WTC11 (cell line): Measurements from ENCODE around the gene PNO1. TPM values are rescaled to one million over a fixed set of nuclear protein-coding genes. Genes with fewer than 3 reads are reported as not detected.

ENCODE experiments used
- ATAC-seq: fragments of 200-7000 bp; cut with Tn5 transposase; 2 replicates; pipeline ENCODE4 v1.10.0; 2021; ENCODE audit warnings: mild to moderate bottlenecking, moderate library complexity
- CTCF ChIA-PET: fragments of 300-600 bp; sonication (Branson Sonifier 250); formaldehyde crosslinking; loops from one replicate; lab custom pipeline; 2021; ENCODE audit warnings: antibody characterized with exemption; lab: Charles Lee
- POLR2A ChIA-PET: fragments of 350-600 bp; sonication (Branson Sonifier 250); formaldehyde crosslinking; loops from one replicate; lab custom pipeline; 2021; ENCODE audit warnings: antibody characterized with exemption; lab: Charles Lee
- DNase-seq: peaks from one replicate; pipeline ENCODE4 v3.0.0; 2021; ENCODE audit warnings: low spot score
- H3K27ac Mint-ChIP-seq: 2 replicates; pipeline ENCODE4 v1.8.0; 2021; ENCODE audit warnings: mixed read lengths
- H3K27me3 Mint-ChIP-seq: 2 replicates; pipeline ENCODE4 v1.8.0; 2021; ENCODE audit warnings: low read depth, mild to moderate bottlenecking, moderate library complexity, mixed read lengths
- H3K36me3 Mint-ChIP-seq: 2 replicates; pipeline ENCODE4 v1.8.0; 2021; ENCODE audit warnings: mixed read lengths
- H3K4me1 Mint-ChIP-seq: 2 replicates; pipeline ENCODE4 v1.8.0; 2022; ENCODE audit warnings: mixed read lengths
- H3K4me3 Mint-ChIP-seq: 2 replicates; pipeline ENCODE4 v1.8.0; 2021; ENCODE audit warnings: mild to moderate bottlenecking, moderate library complexity, mixed read lengths
- H3K9me3 Mint-ChIP-seq: 2 replicates; pipeline ENCODE4 v1.8.0; 2021; ENCODE audit warnings: mixed read lengths
- GRHL2 ChIP-seq: fragments of 250-450 bp; sonication (Bioruptor Pico); IDR thresholded peaks from 2 replicates; pipeline ENCODE4 v1.8.0; 2022; ENCODE audit warnings: mild to moderate bottlenecking, moderate library complexity; ENCODE audit not compliant: insufficient replicate concordance, severe bottlenecking
- NFE2L1 ChIP-seq: sonication (generic); formaldehyde crosslinking; IDR thresholded peaks from 2 replicates; pipeline ENCODE4 v1.8.1; 2023; ENCODE audit warnings: missing genetic modification reagents
- NR1H2 ChIP-seq: sonication (generic); formaldehyde crosslinking; IDR thresholded peaks from 2 replicates; pipeline ENCODE4 v1.9.0; 2021; ENCODE audit warnings: mild to moderate bottlenecking, moderate library complexity, missing genetic modification reagents
- RELA ChIP-seq: sonication (generic); formaldehyde crosslinking; IDR thresholded peaks from 2 replicates; pipeline ENCODE4 v1.8.1; 2022; ENCODE audit warnings: missing genetic modification reagents, mild to moderate bottlenecking, borderline replicate concordance
- ZNF121 ChIP-seq: sonication (generic); formaldehyde crosslinking; IDR thresholded peaks from 2 replicates; pipeline ENCODE4 v1.8.0; 2023; ENCODE audit warnings: missing genetic modification reagents
- ZNF232 ChIP-seq: sonication (generic); formaldehyde crosslinking; IDR thresholded peaks from 2 replicates; pipeline ENCODE4 v1.8.0; 2022; ENCODE audit warnings: mild to moderate bottlenecking, missing genetic modification reagents
- ZNF317 ChIP-seq: sonication (generic); formaldehyde crosslinking; IDR thresholded peaks from 2 replicates; pipeline ENCODE4 v1.8.1; 2023; ENCODE audit warnings: low read depth, mild to moderate bottlenecking, moderate library complexity, missing genetic modification reagents, borderline replicate concordance
- total RNA-seq: library from RNA; stranded (reverse); gene quantifications from 3 replicates; pipeline ENCODE4 v1.2.3, GENCODE V29; 2021
- TF ChIP-seq, protein P1 (sequence below): sonication (generic); formaldehyde crosslinking; IDR thresholded peaks from 2 replicates; pipeline ENCODE4 v1.8.0; 2022; ENCODE audit warnings: missing genetic modification reagents
- TF ChIP-seq, protein P2 (sequence below): sonication (generic); formaldehyde crosslinking; IDR thresholded peaks from 2 replicates; pipeline ENCODE4 v1.8.1; 2023; ENCODE audit warnings: mild to moderate bottlenecking, moderate library complexity, missing genetic modification reagents
- TF ChIP-seq, protein P3 (sequence below): fragments of 200-600 bp; IDR thresholded peaks from 2 replicates; pipeline ENCODE4 v1.8.0; 2022; ENCODE audit warnings: antibody characterized with exemption
- TF ChIP-seq, protein P4 (sequence below): sonication (generic); formaldehyde crosslinking; IDR thresholded peaks from 2 replicates; pipeline ENCODE4 v1.8.1; 2023; ENCODE audit warnings: mild to moderate bottlenecking, missing genetic modification reagents, moderate library complexity
- TF ChIP-seq, protein P5 (sequence below): sonication (generic); formaldehyde crosslinking; IDR thresholded peaks from 2 replicates; pipeline ENCODE4 v1.8.0; 2023; ENCODE audit warnings: missing genetic modification reagents, mild to moderate bottlenecking, borderline replicate concordance
- TF ChIP-seq, protein P6 (sequence below): sonication (generic); formaldehyde crosslinking; IDR thresholded peaks from 2 replicates; pipeline ENCODE4 v1.8.0; 2022; ENCODE audit warnings: mild to moderate bottlenecking, missing genetic modification reagents
- TF ChIP-seq, protein P7 (sequence below): fragments of 250-450 bp; sonication (Bioruptor Pico); IDR thresholded peaks from 2 replicates; pipeline ENCODE4 v2.1.2; 2022; ENCODE audit warnings: mild to moderate bottlenecking, moderate library complexity

Gene PNO1
- total RNA-seq, 1 experiment from 2014 or later, result 24.0 TPM

DNA sequence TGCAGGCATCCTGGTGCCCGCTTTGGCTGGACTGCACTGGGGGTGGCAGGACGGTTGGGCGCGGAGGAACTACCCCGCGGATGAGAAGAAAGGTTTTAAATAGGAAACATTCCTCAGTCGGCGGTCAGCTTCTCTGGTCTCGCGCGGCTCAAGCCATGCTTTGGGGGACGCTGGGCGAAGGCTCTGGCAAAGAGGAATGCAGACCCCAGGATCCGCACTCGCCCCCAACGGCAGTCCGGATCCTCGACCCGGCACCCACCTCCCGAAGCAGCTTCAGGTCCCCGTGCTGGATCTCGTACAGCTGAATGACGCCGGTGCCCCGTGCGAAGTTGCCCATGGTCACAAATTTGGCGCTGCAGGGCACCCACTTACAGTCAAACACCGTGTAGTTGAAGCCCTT is 686 bp upstream of the PNO1 start:
- ATAC-seq (peak; percentile 49), DNase-seq (peak; percentile 57)
- Mint-ChIP-seq H3K4me3 (peak overlapping the region; percentile 96), H3K36me3 (peaks cover 23% of the 10 kb centered on the region), H3K4me1 (peaks cover 17% of the 10 kb centered on the region), H3K27ac (peak overlapping the region; percentile 100), H3K27me3 (no peaks in the 10 kb centered on the region), H3K9me3 (no peaks in the 10 kb centered on the region)
- TF ChIP-seq ZNF317 (CRISPR knock-in tag) (no peak), NR1H2 (CRISPR knock-in tag) (no peak), ZNF232 (0 out of 2 replicates have a peak, but pooled peaks have one; percentile 57)
- TF ChIP-seq, protein P1, sequence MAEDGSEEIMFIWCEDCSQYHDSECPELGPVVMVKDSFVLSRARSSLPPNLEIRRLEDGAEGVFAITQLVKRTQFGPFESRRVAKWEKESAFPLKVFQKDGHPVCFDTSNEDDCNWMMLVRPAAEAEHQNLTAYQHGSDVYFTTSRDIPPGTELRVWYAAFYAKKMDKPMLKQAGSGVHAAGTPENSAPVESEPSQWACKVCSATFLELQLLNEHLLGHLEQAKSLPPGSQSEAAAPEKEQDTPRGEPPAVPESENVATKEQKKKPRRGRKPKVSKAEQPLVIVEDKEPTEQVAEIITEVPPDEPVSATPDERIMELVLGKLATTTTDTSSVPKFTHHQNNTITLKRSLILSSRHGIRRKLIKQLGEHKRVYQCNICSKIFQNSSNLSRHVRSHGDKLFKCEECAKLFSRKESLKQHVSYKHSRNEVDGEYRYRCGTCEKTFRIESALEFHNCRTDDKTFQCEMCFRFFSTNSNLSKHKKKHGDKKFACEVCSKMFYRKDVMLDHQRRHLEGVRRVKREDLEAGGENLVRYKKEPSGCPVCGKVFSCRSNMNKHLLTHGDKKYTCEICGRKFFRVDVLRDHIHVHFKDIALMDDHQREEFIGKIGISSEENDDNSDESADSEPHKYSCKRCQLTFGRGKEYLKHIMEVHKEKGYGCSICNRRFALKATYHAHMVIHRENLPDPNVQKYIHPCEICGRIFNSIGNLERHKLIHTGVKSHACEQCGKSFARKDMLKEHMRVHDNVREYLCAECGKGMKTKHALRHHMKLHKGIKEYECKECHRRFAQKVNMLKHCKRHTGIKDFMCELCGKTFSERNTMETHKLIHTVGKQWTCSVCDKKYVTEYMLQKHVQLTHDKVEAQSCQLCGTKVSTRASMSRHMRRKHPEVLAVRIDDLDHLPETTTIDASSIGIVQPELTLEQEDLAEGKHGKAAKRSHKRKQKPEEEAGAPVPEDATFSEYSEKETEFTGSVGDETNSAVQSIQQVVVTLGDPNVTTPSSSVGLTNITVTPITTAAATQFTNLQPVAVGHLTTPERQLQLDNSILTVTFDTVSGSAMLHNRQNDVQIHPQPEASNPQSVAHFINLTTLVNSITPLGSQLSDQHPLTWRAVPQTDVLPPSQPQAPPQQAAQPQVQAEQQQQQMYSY, result no peak
- TF ChIP-seq, protein P2, sequence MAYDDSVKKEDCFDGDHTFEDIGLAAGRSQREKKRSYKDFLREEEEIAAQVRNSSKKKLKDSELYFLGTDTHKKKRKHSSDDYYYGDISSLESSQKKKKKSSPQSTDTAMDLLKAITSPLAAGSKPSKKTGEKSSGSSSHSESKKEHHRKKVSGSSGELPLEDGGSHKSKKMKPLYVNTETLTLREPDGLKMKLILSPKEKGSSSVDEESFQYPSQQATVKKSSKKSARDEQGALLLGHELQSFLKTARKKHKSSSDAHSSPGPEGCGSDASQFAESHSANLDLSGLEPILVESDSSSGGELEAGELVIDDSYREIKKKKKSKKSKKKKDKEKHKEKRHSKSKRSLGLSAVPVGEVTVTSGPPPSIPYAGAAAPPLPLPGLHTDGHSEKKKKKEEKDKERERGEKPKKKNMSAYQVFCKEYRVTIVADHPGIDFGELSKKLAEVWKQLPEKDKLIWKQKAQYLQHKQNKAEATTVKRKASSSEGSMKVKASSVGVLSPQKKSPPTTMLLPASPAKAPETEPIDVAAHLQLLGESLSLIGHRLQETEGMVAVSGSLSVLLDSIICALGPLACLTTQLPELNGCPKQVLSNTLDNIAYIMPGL (CRISPR knock-in tag), result 0 out of 2 replicates have a peak, but pooled peaks have one; percentile 5
- POLR2A ChIA-PET, result interaction anchor here (0.5 to 1.3 kb wide), 2 partner anchors 94 to 95 kb away, joined by 3 to 5 read pairs; partner anchors contain the start of genes C1D and PPP3R1
- CTCF ChIA-PET, result interaction anchor here (0.9 to 2.1 kb wide), 5 partner anchors 29 to 135 kb away, joined by 3 to 15 read pairs (median 3); no protein-coding TSS in a partner anchor

DNA sequence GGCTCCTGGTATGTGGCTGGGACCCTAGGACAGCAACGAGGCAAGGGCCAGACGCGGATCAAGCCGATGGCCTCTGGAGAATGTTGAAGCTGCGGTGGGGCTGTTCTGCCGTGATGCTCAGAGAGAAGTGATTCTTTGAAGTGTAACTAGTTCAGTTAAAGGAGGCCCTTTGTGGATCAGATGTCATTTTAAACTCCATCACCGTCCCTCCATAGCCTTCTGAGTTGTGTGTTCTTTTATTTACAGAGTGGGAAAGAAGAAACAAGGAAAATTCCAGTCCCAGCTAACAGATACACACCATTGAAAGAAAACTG is 403 bp downstream of the PNO1 start:
- ATAC-seq, result no peak
- Mint-ChIP-seq H3K9me3 (no peaks in the 10 kb centered on the region), H3K27me3 (no peaks in the 10 kb centered on the region), H3K4me1 (peaks cover 17% of the 10 kb centered on the region), H3K4me3 (peak overlapping the region; percentile 96), H3K36me3 (peaks cover 34% of the 10 kb centered on the region), H3K27ac (peak overlapping the region; percentile 100)
- no peak for DNase-seq
- POLR2A ChIA-PET, result interaction anchor here (1.0 to 1.3 kb wide), 3 partner anchors 17 to 95 kb away, joined by 3 to 5 read pairs (median 4); partner anchors contain the start of gene C1D
- TF ChIP-seq, protein P3, sequence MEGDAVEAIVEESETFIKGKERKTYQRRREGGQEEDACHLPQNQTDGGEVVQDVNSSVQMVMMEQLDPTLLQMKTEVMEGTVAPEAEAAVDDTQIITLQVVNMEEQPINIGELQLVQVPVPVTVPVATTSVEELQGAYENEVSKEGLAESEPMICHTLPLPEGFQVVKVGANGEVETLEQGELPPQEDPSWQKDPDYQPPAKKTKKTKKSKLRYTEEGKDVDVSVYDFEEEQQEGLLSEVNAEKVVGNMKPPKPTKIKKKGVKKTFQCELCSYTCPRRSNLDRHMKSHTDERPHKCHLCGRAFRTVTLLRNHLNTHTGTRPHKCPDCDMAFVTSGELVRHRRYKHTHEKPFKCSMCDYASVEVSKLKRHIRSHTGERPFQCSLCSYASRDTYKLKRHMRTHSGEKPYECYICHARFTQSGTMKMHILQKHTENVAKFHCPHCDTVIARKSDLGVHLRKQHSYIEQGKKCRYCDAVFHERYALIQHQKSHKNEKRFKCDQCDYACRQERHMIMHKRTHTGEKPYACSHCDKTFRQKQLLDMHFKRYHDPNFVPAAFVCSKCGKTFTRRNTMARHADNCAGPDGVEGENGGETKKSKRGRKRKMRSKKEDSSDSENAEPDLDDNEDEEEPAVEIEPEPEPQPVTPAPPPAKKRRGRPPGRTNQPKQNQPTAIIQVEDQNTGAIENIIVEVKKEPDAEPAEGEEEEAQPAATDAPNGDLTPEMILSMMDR, result no peak
- TF ChIP-seq NFE2L1 (CRISPR knock-in tag) (no peak), RELA (CRISPR knock-in tag) (no peak), ZNF121 (CRISPR knock-in tag) (no peak)
- CTCF ChIA-PET, result interaction anchor here (0.7 to 2.1 kb wide), 5 partner anchors 12 to 200 kb away, joined by 3 to 15 read pairs (median 4); no protein-coding TSS in a partner anchor

DNA sequence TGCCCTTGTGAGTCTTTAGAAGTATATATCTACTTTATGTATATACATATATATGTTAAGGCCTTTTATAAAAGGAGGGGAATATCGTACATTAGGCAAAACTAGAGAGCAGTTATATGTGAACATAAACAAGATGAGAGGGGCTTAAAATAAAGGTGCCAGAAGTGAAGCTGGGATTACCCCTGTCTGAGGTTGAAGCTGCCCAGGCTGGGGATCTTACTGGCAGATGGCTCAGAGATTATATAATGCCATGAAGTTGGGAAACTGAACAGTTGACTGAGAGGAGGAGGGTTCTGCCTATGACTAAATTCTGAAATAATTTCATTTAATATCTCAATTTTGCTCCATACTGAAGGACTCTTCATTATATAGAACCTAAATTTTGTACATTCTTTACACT is 6.0 kb downstream of the PNO1 start:
- DNase-seq (no peak), ATAC-seq (no peak)
- ChIA-PET CTCF (no interaction called here), POLR2A (no interaction called here)
- Mint-ChIP-seq H3K4me1 (peaks cover 1% of the 10 kb centered on the region), H3K36me3 (peaks cover 72% of the 10 kb centered on the region), H3K27me3 (no peaks in the 10 kb centered on the region), H3K9me3 (no peaks in the 10 kb centered on the region), H3K4me3 (no peak overlapping the region), H3K27ac (no peak overlapping the region)
- TF ChIP-seq, protein P4, sequence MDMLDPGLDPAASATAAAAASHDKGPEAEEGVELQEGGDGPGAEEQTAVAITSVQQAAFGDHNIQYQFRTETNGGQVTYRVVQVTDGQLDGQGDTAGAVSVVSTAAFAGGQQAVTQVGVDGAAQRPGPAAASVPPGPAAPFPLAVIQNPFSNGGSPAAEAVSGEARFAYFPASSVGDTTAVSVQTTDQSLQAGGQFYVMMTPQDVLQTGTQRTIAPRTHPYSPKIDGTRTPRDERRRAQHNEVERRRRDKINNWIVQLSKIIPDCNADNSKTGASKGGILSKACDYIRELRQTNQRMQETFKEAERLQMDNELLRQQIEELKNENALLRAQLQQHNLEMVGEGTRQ, result no peak
- TF ChIP-seq GRHL2 (CRISPR knock-in tag), result no peak
- TF ChIP-seq, protein P5, sequence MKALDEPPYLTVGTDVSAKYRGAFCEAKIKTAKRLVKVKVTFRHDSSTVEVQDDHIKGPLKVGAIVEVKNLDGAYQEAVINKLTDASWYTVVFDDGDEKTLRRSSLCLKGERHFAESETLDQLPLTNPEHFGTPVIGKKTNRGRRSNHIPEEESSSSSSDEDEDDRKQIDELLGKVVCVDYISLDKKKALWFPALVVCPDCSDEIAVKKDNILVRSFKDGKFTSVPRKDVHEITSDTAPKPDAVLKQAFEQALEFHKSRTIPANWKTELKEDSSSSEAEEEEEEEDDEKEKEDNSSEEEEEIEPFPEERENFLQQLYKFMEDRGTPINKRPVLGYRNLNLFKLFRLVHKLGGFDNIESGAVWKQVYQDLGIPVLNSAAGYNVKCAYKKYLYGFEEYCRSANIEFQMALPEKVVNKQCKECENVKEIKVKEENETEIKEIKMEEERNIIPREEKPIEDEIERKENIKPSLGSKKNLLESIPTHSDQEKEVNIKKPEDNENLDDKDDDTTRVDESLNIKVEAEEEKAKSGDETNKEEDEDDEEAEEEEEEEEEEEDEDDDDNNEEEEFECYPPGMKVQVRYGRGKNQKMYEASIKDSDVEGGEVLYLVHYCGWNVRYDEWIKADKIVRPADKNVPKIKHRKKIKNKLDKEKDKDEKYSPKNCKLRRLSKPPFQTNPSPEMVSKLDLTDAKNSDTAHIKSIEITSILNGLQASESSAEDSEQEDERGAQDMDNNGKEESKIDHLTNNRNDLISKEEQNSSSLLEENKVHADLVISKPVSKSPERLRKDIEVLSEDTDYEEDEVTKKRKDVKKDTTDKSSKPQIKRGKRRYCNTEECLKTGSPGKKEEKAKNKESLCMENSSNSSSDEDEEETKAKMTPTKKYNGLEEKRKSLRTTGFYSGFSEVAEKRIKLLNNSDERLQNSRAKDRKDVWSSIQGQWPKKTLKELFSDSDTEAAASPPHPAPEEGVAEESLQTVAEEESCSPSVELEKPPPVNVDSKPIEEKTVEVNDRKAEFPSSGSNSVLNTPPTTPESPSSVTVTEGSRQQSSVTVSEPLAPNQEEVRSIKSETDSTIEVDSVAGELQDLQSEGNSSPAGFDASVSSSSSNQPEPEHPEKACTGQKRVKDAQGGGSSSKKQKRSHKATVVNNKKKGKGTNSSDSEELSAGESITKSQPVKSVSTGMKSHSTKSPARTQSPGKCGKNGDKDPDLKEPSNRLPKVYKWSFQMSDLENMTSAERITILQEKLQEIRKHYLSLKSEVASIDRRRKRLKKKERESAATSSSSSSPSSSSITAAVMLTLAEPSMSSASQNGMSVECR (CRISPR knock-in tag), result no peak
- TF ChIP-seq, protein P6, sequence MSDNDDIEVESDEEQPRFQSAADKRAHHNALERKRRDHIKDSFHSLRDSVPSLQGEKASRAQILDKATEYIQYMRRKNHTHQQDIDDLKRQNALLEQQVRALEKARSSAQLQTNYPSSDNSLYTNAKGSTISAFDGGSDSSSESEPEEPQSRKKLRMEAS, result no peak
- TF ChIP-seq, protein P7, sequence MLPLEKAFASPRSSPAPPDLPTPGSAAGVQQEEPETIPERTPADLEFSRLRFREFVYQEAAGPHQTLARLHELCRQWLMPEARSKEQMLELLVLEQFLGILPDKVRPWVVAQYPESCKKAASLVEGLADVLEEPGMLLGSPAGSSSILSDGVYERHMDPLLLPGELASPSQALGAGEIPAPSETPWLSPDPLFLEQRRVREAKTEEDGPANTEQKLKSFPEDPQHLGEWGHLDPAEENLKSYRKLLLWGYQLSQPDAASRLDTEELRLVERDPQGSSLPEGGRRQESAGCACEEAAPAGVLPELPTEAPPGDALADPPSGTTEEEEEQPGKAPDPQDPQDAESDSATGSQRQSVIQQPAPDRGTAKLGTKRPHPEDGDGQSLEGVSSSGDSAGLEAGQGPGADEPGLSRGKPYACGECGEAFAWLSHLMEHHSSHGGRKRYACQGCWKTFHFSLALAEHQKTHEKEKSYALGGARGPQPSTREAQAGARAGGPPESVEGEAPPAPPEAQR (CRISPR knock-in tag), result no peak
